Measurements from ENCODE around the gene FOXB1.
A peak's percentile ranks its signal among the peaks of the same experiment; 100 is the strongest.

FOXB1 gene

DNA sequence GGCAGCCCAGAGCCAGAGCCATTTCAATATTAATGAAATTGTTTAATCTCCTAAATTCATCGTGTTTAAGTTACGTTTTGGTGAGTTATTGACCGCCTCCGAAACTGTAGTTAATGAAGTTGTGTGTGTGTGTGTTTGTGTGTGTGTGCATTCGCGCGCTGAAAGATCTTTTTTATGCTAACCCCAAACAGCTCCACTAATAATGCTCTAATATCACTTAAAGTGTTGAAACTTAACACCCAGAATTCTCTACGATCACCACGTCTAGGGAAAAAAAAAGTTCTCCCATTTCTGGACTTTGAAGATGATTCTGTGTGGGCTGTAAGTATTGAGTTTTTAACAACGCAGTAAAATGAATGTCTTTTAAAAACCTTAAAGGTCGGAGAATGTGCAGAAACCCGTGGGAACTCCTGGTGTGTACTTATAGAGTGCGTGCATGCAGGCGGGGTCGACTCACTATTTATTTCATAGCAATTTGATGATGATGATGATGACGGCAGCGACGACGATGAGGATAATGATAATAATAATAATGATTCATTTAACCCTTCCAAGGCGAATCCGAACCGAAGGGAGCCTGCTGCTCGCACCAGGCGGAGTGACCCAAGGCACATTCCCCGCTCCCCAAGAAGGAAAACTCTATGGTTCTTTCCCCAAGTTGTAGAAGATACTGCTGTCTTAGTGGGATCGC, 1.4 kb upstream of the FOXB1 start:
- no peak overlapping the region for H3K4me3 ChIP-seq (replicated peaks; ENCODE audit: insufficient read depth, low read length)
- TF ChIP-seq GABPA (IDR thresholded peaks at IDR 0.05; ENCODE audit: low read depth) = no peak
- TF ChIP-seq SPI1 (IDR thresholded peaks at IDR 0.05; ENCODE audit: borderline replicate concordance, low read depth) = no peak
- DNase-seq (ENCODE audit: low read depth in 1 of 2, low spot score in 1 of 2) = no peak
- H3K27me3 ChIP-seq (ENCODE audit: insufficient read depth, poor library complexity, severe bottlenecking) = peaks cover 93% of the 10 kb centered on the region
- no peak overlapping the region for H3K27ac ChIP-seq (replicated peaks)

DNA sequence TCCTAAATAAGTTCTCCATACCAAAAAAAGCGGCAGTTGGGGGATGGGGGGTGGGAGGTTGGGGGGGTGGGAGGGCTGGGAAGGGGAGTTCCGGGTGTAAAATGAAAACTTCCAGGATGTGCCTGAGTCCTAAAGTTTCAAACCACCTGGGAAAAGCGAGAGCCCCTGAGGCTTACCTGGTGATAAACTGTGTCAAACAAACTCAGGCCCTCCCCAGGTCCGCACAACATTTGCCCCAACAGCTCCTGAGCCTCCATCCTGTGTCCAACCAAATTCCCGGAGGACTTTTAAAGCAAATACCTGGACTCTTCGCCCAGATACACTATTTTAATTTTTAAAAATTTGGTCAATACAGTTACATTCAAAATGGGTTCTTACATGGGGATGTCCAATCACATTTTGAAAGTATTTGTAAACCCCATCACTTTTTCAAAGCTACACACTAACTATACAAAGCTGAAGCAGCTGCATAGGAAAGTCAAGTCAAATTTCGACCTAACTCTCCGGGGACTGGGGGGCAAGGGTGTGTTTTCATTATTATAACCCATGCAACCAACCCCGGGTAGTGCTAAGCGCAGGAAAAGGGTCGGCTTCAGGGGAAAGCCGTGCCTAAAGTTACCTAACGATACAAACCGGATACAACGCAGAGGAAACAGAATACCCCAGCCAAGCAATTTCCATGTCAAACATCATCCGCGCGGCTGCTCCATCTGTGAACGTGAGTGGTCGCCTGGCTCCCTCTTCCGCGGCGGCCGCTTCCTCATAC, 685 bp upstream of the FOXB1 start:
- H3K4me3 ChIP-seq (replicated peaks; ENCODE audit: insufficient read depth, low read length) = 0 out of 2 replicates have a peak overlapping the region, but pooled peaks have one; percentile 2
- no peak overlapping the region for H3K27ac ChIP-seq (replicated peaks)
- TF ChIP-seq SPI1 (IDR thresholded peaks at IDR 0.05; ENCODE audit: borderline replicate concordance, low read depth) (no peak), POLR2AphosphoS5 (IDR thresholded peaks at IDR 0.05; ENCODE audit: low read depth) (no peak), GABPA (IDR thresholded peaks at IDR 0.05; ENCODE audit: low read depth) (no peak)
- TF ChIP-seq, protein P1, sequence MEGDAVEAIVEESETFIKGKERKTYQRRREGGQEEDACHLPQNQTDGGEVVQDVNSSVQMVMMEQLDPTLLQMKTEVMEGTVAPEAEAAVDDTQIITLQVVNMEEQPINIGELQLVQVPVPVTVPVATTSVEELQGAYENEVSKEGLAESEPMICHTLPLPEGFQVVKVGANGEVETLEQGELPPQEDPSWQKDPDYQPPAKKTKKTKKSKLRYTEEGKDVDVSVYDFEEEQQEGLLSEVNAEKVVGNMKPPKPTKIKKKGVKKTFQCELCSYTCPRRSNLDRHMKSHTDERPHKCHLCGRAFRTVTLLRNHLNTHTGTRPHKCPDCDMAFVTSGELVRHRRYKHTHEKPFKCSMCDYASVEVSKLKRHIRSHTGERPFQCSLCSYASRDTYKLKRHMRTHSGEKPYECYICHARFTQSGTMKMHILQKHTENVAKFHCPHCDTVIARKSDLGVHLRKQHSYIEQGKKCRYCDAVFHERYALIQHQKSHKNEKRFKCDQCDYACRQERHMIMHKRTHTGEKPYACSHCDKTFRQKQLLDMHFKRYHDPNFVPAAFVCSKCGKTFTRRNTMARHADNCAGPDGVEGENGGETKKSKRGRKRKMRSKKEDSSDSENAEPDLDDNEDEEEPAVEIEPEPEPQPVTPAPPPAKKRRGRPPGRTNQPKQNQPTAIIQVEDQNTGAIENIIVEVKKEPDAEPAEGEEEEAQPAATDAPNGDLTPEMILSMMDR (IDR thresholded peaks at IDR 0.05; ENCODE audit: insufficient read depth, low read length) = no peak
- TF ChIP-seq, protein P2, sequence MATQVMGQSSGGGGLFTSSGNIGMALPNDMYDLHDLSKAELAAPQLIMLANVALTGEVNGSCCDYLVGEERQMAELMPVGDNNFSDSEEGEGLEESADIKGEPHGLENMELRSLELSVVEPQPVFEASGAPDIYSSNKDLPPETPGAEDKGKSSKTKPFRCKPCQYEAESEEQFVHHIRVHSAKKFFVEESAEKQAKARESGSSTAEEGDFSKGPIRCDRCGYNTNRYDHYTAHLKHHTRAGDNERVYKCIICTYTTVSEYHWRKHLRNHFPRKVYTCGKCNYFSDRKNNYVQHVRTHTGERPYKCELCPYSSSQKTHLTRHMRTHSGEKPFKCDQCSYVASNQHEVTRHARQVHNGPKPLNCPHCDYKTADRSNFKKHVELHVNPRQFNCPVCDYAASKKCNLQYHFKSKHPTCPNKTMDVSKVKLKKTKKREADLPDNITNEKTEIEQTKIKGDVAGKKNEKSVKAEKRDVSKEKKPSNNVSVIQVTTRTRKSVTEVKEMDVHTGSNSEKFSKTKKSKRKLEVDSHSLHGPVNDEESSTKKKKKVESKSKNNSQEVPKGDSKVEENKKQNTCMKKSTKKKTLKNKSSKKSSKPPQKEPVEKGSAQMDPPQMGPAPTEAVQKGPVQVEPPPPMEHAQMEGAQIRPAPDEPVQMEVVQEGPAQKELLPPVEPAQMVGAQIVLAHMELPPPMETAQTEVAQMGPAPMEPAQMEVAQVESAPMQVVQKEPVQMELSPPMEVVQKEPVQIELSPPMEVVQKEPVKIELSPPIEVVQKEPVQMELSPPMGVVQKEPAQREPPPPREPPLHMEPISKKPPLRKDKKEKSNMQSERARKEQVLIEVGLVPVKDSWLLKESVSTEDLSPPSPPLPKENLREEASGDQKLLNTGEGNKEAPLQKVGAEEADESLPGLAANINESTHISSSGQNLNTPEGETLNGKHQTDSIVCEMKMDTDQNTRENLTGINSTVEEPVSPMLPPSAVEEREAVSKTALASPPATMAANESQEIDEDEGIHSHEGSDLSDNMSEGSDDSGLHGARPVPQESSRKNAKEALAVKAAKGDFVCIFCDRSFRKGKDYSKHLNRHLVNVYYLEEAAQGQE (IDR thresholded peaks at IDR 0.05; ENCODE audit: insufficient replicate concordance, low read depth) = no peak
- no peak for DNase-seq (ENCODE audit: low read depth in 1 of 2, low spot score in 1 of 2)
- H3K27me3 ChIP-seq (ENCODE audit: insufficient read depth, poor library complexity, severe bottlenecking) = peaks cover 94% of the 10 kb centered on the region

DNA sequence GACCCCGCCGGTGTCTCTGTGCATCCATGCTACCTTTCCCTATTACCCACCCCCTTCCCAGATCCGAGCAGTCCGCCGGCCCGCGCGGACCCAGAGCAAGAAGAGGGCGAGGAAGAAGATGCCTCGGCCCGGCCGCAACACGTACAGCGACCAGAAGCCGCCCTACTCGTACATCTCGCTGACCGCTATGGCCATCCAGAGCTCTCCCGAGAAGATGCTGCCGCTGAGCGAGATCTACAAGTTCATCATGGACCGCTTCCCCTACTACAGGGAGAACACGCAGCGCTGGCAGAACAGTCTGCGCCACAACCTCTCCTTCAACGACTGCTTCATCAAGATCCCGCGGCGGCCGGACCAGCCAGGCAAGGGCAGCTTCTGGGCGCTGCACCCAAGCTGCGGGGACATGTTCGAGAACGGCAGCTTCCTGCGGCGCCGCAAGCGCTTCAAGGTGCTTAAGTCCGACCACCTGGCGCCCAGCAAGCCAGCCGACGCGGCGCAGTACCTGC, 788 bp downstream of the FOXB1 start:
- Histone ChIP-seq H3K27ac (replicated peaks) (no peak overlapping the region), H3K27me3 (ENCODE audit: insufficient read depth, poor library complexity, severe bottlenecking) (peaks cover 94% of the 10 kb centered on the region), H3K4me3 (replicated peaks; ENCODE audit: insufficient read depth, low read length) (peak overlapping the region; percentile 36)
- peak in 1 of 2 experiments; percentile 3 for DNase-seq (ENCODE audit: low read depth in 1 of 2, low spot score in 1 of 2)
- TF ChIP-seq, protein P1 (IDR thresholded peaks at IDR 0.05; ENCODE audit: insufficient read depth, low read length) = no peak
- TF ChIP-seq POLR2AphosphoS5 (IDR thresholded peaks at IDR 0.05; ENCODE audit: low read depth) (no peak), SPI1 (IDR thresholded peaks at IDR 0.05; ENCODE audit: borderline replicate concordance, low read depth) (no peak), GABPA (IDR thresholded peaks at IDR 0.05; ENCODE audit: low read depth) (no peak)
- TF ChIP-seq, protein P2 (IDR thresholded peaks at IDR 0.05; ENCODE audit: insufficient replicate concordance, low read depth) = no peak
